GM18951 (cell line): ENCODE measurements around the gene MTUS2.

Source experiments
- POLR2A ChIP-seq: IDR thresholded peaks from 4 replicates; pipeline ENCODE4 v1.6.1; 2011; ENCODE audit warnings: mild to moderate bottlenecking; ENCODE audit not compliant: insufficient read length, insufficient read depth; ENCODE audit errors: extremely low read depth
- in situ Hi-C: fragments of 300-500 bp; cut with MboI; formaldehyde crosslinking; loops from one replicate; pipeline ENCODE4 v1.12.0; 2022; ENCODE audit warnings: low sequenced_read_pairs, mixed read lengths, inconsistent platforms; ENCODE audit not compliant: unreplicated experiment

MTUS2 gene

DNA sequence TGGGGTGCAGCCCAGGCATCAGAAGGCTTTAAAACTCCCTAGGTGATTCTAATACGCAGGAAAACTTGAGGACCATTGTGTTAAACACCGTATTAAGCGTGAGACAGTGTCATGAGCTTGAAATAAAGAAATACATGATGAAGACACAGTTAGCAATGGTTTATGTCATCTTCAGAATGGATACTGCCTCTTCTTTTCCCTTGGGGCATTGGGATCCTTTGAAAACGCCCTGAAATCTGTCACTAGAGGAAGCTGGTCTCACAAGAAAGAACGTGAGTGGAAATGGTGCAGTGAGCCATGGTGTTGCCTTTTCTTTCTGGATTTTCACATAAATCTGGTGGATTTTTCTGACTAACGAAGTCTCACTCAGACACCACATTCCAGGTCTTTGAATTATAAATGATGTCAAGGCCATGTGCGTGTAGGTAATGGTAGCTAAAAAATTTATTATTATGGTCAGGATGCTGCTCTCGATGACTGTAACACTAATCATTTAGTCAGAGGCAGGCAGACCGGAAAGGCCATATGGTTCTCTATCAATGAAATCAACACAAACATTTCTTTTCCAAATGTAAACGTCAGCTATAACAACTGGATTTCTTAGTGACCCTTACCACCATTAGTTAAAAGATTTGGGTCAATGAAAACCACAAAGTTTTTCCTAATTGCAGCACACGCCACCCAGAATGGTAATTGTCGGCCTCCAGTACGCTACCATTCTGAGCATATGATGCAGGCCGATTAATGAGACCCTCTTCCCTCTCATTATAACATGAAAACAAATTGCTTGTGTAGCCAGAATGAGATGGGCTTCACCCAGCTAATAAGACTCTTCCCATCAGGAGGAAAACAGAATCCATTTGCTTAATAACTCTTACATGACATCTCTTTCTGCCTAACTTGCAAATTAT, 669.8 kb downstream of the MTUS2 start:
- TF ChIP-seq POLR2A: no peak
- in situ Hi-C loops: no loop called here

DNA sequence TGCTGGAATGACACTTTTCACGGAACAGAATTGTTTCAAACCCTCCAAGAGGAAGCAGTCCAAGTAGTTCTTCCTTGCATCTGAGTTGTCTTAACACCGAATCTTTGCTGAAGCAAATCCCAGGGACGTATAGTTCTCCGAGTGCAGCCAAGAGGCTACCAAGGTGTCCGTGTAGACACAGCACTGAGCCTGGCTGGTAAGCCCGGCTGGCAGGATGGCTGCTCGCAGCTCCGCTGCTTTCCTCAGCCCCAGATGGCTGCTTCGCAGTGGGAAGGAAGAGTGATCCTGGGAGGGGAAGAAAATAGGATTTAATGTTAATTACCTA, 670.4 kb downstream of the MTUS2 start:
- no peak for TF ChIP-seq POLR2A
- in situ Hi-C loops: no loop called here

DNA sequence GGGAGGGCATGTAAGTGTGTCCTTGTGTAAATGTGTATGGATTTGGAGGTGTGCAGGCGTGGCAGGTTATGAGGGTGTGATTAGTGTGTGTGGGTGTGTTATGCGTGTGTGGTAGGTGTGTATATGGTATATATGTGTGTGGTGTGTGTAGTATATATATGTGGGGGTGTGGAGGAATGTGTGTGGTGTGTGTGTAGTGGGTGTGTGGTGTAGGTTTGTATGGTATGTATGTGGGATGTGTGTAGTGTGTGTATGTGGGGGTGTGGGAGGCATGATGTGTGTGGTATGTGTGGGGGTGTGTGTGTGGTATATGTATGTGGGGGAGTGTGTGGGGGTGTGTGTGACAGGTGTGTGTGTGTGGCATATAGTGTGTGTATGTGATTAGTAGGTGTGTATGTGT, 671.1 kb downstream of the MTUS2 start:
- no peak for TF ChIP-seq POLR2A
- in situ Hi-C loops: no loop called here

DNA sequence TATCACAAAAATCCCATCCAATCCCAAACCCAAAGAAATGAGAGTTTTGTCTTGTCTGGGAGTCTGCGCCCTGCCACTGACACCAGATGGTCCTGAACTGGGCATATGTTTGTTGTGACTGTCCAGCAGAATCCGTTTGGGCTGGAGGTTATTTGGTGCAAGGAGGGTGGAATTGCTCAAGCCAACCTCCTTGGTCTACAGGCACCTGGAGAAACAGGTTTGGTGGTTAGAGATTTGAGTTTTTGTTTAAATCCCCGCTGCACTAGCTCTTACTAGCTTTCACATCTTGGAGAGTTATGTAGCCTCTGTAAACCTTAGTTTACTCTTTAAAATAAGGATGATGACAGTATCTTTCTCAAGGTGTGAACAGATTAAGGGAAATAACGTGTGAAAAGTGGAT, 673.7 kb downstream of the MTUS2 start:
- TF ChIP-seq POLR2A: no peak
- in situ Hi-C loops: no loop called here

DNA sequence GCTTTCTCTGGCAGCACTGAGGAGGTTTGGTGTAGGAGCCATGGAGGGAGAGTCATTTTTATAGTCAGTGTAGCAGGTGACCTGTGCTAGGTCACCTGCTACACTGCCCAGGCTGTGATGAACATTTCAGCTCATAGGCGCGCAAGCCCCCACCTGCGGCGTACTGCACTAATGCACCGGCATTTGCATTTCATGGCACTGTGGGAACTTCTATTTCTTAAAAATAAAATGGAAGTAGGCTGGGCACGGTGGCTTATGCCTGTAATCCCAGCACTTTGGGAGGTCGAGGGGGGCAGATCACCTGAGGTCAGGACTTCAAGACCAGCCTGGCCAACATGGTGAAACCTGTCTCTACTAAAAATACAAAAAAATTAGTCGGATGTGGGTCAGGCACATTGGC, 674.4 kb downstream of the MTUS2 start:
- no peak for TF ChIP-seq POLR2A
- in situ Hi-C loops: no loop called here

DNA sequence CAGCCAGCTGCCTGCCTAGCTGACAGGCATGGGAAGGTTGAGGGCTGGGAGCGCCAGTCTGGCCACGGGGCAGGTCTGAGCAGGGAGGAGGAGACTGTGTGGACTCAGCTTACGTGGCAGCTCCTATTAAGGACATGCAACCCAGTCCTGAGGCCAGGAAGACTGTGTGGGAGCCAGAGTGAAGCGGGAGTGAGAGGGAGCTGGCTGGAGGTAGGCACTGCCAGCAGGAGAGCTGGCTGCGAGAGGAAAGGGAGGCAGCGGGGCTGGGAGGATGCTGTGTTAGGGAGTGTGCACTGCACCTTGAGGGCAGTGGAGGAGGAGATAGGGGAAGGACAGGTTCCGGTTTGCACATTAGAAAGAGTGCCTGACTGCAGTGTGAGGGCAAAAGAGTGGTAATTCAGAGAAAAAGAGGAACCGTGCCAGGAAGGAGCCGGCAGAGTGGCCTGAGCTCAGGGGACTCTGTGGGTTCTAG, 676.1 kb downstream of the MTUS2 start:
- no peak for TF ChIP-seq POLR2A
- in situ Hi-C loops: no loop called here

DNA sequence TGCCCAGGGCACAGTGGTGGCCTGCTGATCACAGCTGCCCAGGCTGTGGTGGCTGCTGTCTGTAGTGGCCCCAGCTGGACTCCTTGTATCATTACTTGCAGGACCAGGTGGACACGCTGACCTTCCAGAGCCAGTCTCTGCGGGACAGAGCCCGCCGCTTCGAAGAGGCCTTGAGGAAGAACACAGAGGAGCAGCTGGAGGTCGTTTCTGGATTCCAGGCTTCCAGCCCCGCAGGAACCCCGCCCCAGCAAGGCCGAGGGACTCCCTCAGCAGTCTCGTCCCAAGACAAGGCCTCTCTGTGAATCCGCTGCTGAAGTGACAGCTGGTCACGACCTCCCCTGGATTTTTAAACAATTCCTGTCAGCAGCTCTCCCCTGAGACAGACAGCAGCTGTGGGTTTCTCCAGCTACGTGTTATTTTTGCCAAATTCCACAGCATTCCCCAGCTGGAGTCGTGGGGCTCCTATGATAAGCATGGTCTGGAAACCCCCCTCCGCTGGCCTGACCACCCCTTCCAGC, 677.1 kb downstream of the MTUS2 start:
- in situ Hi-C loops: no loop called here
- TF ChIP-seq POLR2A: no peak

DNA sequence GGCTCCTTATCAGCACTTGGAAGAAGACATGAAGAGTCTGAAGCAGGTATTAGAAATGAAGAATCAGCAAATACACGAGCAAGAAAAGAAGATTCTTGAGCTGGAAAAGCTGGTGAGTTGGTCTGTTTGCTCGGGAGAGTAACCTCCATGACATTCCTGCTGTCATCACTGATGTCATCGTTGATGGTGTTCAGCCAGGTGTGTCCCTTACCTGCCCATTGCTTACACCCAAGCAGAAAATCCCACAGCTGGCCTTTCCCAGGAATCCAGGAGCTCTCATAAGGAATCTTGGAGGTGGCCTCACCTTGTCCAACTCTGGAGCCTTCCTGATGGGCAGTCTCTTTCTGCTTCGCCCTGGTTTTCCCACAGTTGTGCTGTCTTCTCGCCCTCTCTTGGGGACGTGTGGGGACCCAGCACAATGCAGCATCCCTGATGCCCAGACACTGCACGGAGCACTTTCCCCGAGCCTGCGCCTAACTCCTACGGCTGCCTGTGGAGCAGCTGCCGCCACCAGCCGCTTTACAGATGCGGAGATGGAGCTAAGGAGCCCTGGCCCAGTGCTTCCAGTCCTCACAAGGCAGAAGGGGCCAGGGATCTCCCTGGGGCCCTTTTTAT, 678.4 kb downstream of the MTUS2 start:
- TF ChIP-seq POLR2A: no peak
- in situ Hi-C loops: no loop called here

DNA sequence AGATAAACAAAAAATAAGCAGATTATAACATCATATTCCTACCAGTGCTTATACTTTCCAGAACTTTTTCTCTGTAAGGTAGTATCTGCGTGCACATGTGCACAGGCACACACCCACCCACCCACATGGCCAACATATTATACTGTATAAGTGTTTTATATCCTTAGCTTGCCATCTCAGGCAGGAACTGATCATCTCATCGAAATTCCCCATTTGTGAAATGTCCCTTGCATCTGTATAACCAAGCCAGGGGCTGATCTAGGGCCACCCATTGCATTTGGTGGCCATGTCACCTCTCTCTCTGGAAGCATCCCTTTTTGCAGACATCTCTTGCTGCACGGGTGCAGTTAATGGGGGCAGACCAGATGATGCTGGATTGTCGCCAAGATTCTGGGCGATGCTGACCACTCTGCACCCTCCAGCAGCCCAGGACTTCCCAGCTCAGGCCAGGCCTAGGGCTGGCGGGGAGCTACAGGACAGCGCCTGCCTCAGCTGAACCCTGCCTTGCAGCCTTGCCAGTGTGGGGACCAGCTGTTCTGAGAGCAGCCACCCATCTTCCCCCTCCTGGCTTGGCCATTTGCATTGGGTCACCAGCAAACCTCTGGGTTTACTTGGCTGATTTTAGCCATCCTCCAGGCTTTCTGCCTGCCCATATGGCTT, 679.5 kb downstream of the MTUS2 start:
- in situ Hi-C loops: loop anchor here (25.0 kb wide), 2 partner anchors 213 to 588 kb away; no protein-coding TSS in a partner anchor
- TF ChIP-seq POLR2A: no peak

DNA sequence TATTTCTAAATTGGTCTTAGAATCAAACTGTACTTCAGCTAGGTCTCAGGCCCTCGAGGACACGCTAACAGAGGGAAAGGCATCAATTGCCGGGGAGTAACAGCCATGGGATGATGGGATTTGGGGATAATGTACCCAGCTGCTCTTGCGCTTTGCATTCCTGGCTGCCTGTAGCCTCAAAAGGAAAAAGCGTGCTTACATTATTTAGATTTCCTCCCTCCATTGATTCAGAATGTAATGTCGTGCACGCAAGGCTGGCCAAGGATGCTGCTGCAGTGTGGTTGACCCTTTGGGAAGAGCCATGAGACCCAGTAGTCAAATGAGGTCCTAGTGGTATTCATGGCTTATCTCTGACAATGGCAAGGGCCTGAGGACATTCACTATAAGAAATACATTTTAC, 680.2 kb downstream of the MTUS2 start:
- no peak for TF ChIP-seq POLR2A
- in situ Hi-C loops: loop anchor here (25.0 kb wide), 2 partner anchors 212 to 587 kb away; no protein-coding TSS in a partner anchor

DNA sequence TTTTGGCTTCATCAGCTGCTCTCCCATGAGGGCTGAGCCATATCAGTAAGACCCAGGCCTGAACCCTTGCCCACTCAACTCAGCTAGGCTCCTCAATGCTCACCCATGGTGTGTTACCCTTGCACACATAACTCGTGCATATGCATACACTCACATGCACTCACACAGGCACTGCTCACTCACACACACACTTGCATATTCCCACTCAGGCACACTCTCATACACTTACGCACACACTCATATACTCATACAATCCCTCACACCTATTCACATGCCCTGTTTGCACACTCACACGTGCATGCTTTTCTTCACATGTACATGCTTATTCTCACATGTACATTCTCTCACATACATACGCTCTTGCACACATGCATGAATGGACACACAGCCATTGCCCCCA, 681.5 kb downstream of the MTUS2 start:
- no peak for TF ChIP-seq POLR2A
- in situ Hi-C loops: loop anchor here (25.0 kb wide), 2 partner anchors 211 to 586 kb away; no protein-coding TSS in a partner anchor

DNA sequence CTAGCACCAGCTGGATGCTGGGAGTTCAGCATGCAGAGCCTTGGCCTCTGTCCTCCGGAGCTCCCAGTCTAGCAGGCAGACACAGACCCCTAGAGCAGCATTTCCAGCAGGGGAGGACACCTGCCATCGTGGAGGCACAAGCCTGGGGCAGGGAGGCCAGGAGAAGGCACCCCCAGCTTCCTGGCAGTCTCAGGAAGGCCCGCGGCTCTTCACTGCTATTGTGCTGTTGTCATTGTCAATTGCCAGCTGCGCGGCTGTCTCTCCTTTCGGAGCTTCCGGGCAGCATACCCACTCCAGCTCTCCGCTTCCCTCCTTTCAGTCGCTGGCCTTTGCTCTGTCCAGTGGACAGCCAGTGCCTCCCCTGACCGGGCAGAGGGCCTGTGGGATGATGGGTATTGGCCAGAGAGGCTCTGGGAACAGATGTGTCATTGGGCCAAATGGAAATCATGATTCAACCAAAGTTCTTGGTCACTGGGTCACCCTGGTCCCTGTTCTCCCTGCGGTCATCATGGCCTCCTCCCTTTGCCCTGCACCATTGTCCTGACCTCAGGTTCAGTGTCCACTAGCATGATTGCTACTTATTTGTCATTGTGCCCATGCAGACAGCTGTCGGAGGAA, 682.4 kb downstream of the MTUS2 start:
- in situ Hi-C loops: loop anchor here (25.0 kb wide), 2 partner anchors 210 to 585 kb away; no protein-coding TSS in a partner anchor
- no peak for TF ChIP-seq POLR2A
